ENCODE results near the gene PPP3R1.
A peak's percentile ranks its signal among the peaks of the same experiment; 100 is the strongest.
"Not testable (repeated sequence)": the region's sequence is repeated elsewhere in the genome, so short reads cannot be mapped to it uniquely, and the experiment has no call there.

The PPP3R1 gene

DNA sequence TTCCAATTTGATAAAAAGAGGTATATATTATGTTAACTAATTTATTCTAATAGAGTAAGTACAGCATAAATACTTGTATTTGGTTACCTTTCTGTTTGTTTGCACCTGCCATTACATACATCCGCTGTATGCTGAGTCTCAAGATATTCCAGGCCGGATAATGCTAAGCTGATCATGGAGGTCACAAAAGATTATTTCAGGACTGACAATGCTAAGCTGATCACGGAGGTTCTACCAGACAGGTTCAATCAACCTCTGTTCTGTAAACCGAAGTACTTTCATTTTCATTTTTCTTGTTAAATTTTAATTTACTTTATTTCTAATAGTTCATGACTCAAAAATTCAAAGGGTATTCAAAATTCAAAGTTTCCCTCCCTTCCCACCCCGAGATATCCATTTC, 63.5 kb downstream of the PPP3R1 start:
- no peak for DNase-seq (ENCODE audit: low spot score)

GRCh38 chr2:68187329-68187728, 65.0 kb downstream of the PPP3R1 start:
- DNase-seq (ENCODE audit: low spot score): no peak

GRCh38 chr2:68185541-68186164, 66.7 kb downstream of the PPP3R1 start:
- no peak for DNase-seq (ENCODE audit: low spot score)

GRCh38 chr2:68182902-68183301, 69.4 kb downstream of the PPP3R1 start:
- DNase-seq (ENCODE audit: low spot score): no peak

DNA sequence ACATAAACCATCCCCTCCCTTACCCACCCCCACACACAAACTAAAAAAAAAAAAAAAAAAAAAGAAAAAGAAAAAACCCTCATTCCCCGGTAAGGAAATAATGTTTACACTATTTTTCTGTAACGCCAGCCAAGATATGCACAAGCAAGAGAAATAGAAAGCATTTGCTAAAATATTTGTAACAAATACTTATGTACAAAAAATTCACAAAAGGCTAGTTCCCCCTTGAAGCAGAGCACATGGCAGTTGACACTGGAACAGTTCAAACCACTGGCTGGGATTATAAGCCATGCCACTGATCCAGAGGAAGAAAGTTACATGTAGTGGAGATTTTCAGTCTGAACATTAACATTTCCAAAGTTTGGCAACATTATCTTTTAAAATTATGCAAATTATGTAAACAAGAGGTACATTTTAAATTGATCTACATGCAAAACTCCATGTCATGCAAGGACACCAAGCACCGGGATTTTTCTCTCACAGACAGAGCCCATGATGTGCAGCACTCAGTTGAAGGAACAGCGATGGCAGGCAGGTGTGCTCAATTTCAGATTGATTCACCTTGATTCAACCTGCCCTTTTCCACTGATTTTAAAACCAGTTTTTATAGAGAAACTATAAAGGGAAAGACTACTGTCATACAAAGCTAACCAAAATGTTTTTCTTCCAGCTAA, 73.2 kb downstream of the PPP3R1 start:
- DNase-seq (ENCODE audit: low spot score): no peak

GRCh38 chr2:68178432-68178831, 73.9 kb downstream of the PPP3R1 start:
- no peak for DNase-seq (ENCODE audit: low spot score)

GRCh38 chr2:68177541-68177940, 74.8 kb downstream of the PPP3R1 start:
- no peak for DNase-seq (ENCODE audit: low spot score)

GRCh38 chr2:68176657-68177056, 75.7 kb downstream of the PPP3R1 start:
- no peak for DNase-seq (ENCODE audit: low spot score)

DNA sequence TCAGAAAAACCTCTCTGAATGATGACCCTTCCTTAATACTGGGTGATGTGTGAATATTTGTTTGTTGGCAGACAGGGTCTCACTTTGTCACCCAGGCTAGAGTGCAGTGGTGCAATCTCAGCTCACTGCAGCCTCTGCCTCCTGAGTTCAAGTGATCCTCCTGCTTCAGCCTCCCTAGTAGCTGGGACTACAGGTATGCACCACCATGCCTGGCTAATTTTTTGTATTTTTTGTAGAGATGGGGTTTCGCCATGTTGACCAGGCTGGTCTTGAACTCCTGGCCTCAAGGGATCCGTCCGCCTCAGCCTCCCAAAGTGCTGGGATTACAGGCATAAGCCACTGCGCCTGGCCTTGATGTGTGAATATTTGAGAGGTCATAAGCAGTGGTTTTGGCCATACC, 77.1 kb downstream of the PPP3R1 start:
- DNase-seq (ENCODE audit: low spot score): not testable (repeated sequence)

DNA sequence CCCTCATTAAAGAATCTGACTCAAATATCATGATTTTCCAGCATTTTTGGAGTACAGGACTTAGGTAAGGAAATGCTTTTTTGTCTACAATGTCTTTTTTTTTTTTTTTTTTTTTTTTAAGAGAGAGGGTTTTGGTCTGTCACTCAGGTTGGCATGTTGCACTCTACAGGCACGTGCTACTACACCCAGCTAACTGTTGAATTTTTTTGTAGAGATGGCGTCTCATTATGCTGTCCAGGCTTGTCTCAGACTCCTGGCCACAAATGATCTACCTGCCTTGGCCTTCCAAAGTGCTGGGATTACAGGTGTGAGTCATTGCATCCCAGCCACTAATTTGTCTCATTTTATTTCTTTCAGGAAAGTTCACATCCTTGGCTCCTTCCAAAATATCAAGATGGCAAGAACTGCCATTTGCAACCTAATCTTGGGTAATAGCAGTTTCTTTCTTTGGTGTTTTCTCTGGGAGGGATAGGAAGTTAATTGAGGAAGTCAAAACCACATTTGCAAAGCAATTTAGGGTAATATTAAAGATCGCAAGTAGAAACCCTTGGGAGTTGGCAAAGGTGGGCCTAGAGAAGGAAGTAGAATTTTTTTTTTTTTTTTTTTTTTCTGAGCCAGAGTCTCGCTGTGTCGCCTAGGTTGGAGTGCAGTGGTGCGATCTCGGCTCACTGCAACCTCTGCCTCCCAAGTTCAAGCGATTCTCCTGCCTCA, 79.2 kb downstream of the PPP3R1 start:
- peak; percentile 12 for DNase-seq (ENCODE audit: low spot score)

GRCh38 chr2:68172521-68172920, 79.8 kb downstream of the PPP3R1 start:
- DNase-seq (ENCODE audit: low spot score): no peak

DNA sequence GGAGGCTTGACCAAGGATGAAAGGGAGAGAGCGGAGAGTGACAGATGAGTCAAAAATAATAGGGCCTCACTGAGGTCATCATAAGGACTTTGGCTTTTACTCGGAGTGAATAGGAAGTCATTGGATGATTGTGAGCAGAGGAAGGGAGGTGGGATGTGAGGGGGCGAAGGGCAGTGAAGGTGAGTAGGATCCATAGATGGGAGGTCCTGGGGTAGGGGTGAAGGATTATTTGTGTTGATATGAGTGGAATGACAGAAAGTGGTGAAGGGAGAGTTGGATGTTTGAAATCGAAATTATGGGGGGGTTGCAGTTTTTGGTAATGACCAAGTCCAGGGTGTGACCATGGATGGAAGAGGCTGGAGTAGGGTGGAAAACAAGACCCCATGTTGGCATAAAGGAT, 80.6 kb downstream of the PPP3R1 start:
- no peak for DNase-seq (ENCODE audit: low spot score)

DNA sequence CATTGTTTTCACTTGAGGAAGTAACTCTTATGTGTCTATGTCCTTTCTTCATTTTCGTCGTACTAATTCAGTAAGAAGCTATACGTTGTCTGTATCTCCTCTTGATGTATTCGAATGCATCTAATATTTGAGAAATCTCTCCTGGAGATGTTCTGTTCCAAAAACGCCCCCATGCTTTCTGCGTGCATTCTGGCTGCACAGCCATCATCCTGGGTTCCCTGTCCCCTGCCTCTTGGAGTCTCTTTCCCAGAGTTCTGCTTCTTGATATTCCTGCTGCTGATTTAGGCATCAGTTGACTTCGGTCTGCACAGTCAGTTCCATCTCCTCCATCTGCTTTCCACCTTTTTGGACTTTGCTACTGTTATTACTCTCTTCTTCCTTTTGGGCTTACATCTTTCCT, 81.2 kb downstream of the PPP3R1 start:
- DNase-seq (ENCODE audit: low spot score): no peak

- DNase-seq (ENCODE audit: low spot score): no peak
Measured at GRCh38 chr2:68169308-68169707, 83.0 kb downstream of the PPP3R1 start.

DNA sequence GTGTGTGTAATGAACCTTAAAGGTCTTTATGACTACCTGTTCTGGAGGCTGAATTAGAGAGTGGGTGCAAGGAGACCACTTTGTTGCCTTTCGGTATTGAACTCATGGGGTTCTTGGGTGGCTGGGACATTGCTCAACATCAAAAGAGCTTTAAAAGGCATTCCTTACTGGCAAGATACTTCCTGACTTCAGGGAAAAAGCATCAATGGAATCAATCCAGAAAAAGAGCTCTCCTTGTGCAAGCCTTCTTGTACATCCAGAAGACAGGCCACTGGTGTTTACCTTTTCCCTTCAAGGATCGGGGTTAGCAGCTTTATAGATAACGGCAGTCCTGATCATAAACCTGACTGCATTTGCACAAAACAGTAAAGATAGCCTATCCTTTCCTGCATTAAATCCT, 85.1 kb downstream of the PPP3R1 start:
- no peak for DNase-seq (ENCODE audit: low spot score)

DNA sequence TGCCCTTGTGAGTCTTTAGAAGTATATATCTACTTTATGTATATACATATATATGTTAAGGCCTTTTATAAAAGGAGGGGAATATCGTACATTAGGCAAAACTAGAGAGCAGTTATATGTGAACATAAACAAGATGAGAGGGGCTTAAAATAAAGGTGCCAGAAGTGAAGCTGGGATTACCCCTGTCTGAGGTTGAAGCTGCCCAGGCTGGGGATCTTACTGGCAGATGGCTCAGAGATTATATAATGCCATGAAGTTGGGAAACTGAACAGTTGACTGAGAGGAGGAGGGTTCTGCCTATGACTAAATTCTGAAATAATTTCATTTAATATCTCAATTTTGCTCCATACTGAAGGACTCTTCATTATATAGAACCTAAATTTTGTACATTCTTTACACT, 88.7 kb downstream of the PPP3R1 start:
- DNase-seq (ENCODE audit: low spot score): no peak

DNA sequence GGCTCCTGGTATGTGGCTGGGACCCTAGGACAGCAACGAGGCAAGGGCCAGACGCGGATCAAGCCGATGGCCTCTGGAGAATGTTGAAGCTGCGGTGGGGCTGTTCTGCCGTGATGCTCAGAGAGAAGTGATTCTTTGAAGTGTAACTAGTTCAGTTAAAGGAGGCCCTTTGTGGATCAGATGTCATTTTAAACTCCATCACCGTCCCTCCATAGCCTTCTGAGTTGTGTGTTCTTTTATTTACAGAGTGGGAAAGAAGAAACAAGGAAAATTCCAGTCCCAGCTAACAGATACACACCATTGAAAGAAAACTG, 94.2 kb downstream of the PPP3R1 start:
- DNase-seq (ENCODE audit: low spot score): peak; percentile 3

DNA sequence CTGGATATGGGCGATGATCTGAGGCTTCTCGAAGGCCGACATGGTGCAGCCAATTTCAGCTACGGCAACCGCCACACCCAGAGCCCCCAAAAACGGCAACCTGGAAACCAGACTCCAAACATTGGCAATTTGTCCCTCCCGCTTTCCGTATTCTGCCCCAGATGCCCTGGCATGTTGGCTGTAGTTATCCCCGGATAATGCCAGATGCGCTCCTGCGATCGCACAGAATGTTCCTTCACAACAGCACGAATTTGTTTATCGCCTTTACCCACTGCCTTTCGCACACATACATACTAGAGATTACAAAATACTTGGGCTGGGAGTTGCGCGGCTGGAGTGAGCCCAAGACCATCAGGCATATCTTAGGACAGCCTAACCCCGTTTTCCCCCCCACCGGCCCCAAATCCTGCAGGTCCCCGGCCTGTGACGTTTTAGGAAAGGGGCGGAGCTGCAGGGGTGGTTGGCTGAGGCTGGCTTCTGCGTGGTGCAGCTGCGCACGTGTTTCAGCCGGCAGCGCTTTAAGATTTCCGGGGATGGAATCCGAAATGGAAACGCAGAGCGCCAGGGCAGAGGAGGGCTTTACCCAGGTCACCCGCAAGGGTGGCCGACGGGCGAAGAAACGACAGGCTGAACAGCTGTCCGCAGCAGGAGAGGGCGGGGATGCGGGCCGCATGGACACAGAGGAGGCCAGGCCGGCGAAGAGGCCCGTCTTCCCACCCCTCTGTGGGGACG, 94.8 kb downstream of the PPP3R1 start, which contains the start of gene PNO1:
PNO1 (plus strand) TSS at position 487 of the 732 bp plus-strand sequence; CDS start at position 534, 47 bp downstream.
- DNase-seq (ENCODE audit: low spot score): peak; percentile 93

DNA sequence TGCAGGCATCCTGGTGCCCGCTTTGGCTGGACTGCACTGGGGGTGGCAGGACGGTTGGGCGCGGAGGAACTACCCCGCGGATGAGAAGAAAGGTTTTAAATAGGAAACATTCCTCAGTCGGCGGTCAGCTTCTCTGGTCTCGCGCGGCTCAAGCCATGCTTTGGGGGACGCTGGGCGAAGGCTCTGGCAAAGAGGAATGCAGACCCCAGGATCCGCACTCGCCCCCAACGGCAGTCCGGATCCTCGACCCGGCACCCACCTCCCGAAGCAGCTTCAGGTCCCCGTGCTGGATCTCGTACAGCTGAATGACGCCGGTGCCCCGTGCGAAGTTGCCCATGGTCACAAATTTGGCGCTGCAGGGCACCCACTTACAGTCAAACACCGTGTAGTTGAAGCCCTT, 95.3 kb downstream of the PPP3R1 start:
- DNase-seq (ENCODE audit: low spot score): no peak

GRCh38 chr2:68156419-68156818, 95.9 kb downstream of the PPP3R1 start:
- no peak for DNase-seq (ENCODE audit: low spot score)

GRCh38 chr2:68155618-68156017, 96.7 kb downstream of the PPP3R1 start:
- DNase-seq (ENCODE audit: low spot score): no peak

- DNase-seq (ENCODE audit: low spot score): no peak
Measured at GRCh38 chr2:68152681-68153347, 99.5 kb downstream of the PPP3R1 start.

All from pons (tissue), 1 donor.